OCI-M2 (cell line): Measurements from ENCODE around the gene PNCK.
"Not testable (repeated sequence)": the region's sequence is repeated elsewhere in the genome, so short reads cannot be mapped to it uniquely, and the experiment has no call there.

ENCODE experiments used
- DNase-seq: peaks from one replicate; lab custom pipeline; 2025; ENCODE audit not compliant: unreplicated experiment; lab: John Stamatoyannopoulos, UW

The PNCK gene

GRCh38 chrX:153673428-153674218, at the start of gene PNCK:
TSS of gene PNCK (minus strand) at chrX:153673813. CDS start at chrX:153673076, 737 bp downstream.
- DNase-seq = no peak

- no peak for DNase-seq
Observed at GRCh38 chrX:153722704-153723350, 49.2 kb upstream of the PNCK start.

- no peak for DNase-seq
Observed at GRCh38 chrX:153719701-153720100, 46.1 kb upstream of the PNCK start.

- DNase-seq = no peak
Observed at GRCh38 chrX:153719238-153719637, 45.6 kb upstream of the PNCK start.

GRCh38 chrX:153717445-153717844, 43.8 kb upstream of the PNCK start:
- DNase-seq = no peak

GRCh38 chrX:153714256-153714655, 40.6 kb upstream of the PNCK start:
- no peak for DNase-seq

GRCh38 chrX:153709726-153710674, 36.4 kb upstream of the PNCK start:
- no peak for DNase-seq

GRCh38 chrX:153708415-153708814, 34.8 kb upstream of the PNCK start:
- DNase-seq = no peak

GRCh38 chrX:153707406-153707805, 33.8 kb upstream of the PNCK start:
- no peak for DNase-seq

GRCh38 chrX:153706799-153707198, 33.2 kb upstream of the PNCK start:
- DNase-seq = no peak

- DNase-seq = not testable (repeated sequence)
Observed at GRCh38 chrX:153705403-153706060, 31.9 kb upstream of the PNCK start.

- DNase-seq = not testable (repeated sequence)
Observed at GRCh38 chrX:153704631-153705402, 31.2 kb upstream of the PNCK start.

- DNase-seq = no peak
Observed at GRCh38 chrX:153704021-153704526, 30.5 kb upstream of the PNCK start.

GRCh38 chrX:153703036-153703370, 29.4 kb upstream of the PNCK start:
- no peak for DNase-seq

GRCh38 chrX:153702336-153703035, 28.9 kb upstream of the PNCK start:
- DNase-seq = no peak

GRCh38 chrX:153701706-153702105, 28.1 kb upstream of the PNCK start:
- no peak for DNase-seq

GRCh38 chrX:153700967-153701366, 27.4 kb upstream of the PNCK start:
- no peak for DNase-seq

- DNase-seq = no peak
Observed at GRCh38 chrX:153700376-153700945, 26.8 kb upstream of the PNCK start.

GRCh38 chrX:153699784-153700371, 26.3 kb upstream of the PNCK start:
- not testable (repeated sequence) for DNase-seq
